NCI-H82 treated with DMSO at 0.1 percent for 48 hours (cell line): ENCODE measurements around the gene ZNF182.
"Not testable (repeated sequence)": the region's sequence is repeated elsewhere in the genome, so short reads cannot be mapped to it uniquely, and the experiment has no call there.

Experiments
- DNase-seq: peaks from one replicate; lab custom pipeline; 2025; ENCODE audit not compliant: unreplicated experiment; lab: John Stamatoyannopoulos, UW

The ZNF182 gene

GRCh38 chrX:48003758-48004457 lies at the start of gene ZNF182:
ZNF182 (minus strand) TSS chrX:48003989; CDS start chrX:48002609, 1,380 bp downstream.
- peak; percentile 92 for DNase-seq

GRCh38 chrX:48046846-48047245 lies 43.1 kb upstream of the ZNF182 start:
- DNase-seq, result no peak

- DNase-seq, result no peak
Observed at GRCh38 chrX:48045410-48046311, 41.9 kb upstream of the ZNF182 start.

- no peak for DNase-seq
Observed at GRCh38 chrX:48043056-48043455, 39.3 kb upstream of the ZNF182 start.

- no peak for DNase-seq
Observed at GRCh38 chrX:48035891-48036290, 32.1 kb upstream of the ZNF182 start.

- not testable (repeated sequence) for DNase-seq
Observed at GRCh38 chrX:48030641-48031173, 26.9 kb upstream of the ZNF182 start.

GRCh38 chrX:48030237-48030636 lies 26.4 kb upstream of the ZNF182 start:
- DNase-seq, result no peak

GRCh38 chrX:48028091-48028490 lies 24.3 kb upstream of the ZNF182 start:
- DNase-seq, result no peak

GRCh38 chrX:48027545-48027944 lies 23.8 kb upstream of the ZNF182 start:
- peak; percentile 25 for DNase-seq

- DNase-seq, result peak; percentile 50
Observed at GRCh38 chrX:48025561-48025960, 21.8 kb upstream of the ZNF182 start.

GRCh38 chrX:48022738-48023137 lies 18.9 kb upstream of the ZNF182 start:
- DNase-seq, result no peak

- no peak for DNase-seq
Observed at GRCh38 chrX:48022100-48022499, 18.3 kb upstream of the ZNF182 start.

- peak; percentile 85 for DNase-seq
Observed at GRCh38 chrX:48021026-48021900, 17.5 kb upstream of the ZNF182 start.

- DNase-seq, result not testable (repeated sequence)
Observed at GRCh38 chrX:48020472-48020871, 16.7 kb upstream of the ZNF182 start.

GRCh38 chrX:48019892-48020291 lies 16.1 kb upstream of the ZNF182 start:
- not testable (repeated sequence) for DNase-seq

- not testable (repeated sequence) for DNase-seq
Observed at GRCh38 chrX:48016583-48017310, 13.0 kb upstream of the ZNF182 start.

- DNase-seq, result not testable (repeated sequence)
Observed at GRCh38 chrX:48009445-48009960, 5.7 kb upstream of the ZNF182 start.

- not testable (repeated sequence) for DNase-seq
Observed at GRCh38 chrX:48006688-48007087, 2.9 kb upstream of the ZNF182 start, which contains the start of gene SPACA5. SPACA5 (plus strand) TSS chrX:48006988; CDS start chrX:48007803, 815 bp downstream.

GRCh38 chrX:48003367-48003757 lies 427 bp downstream of the ZNF182 start:
- DNase-seq, result no peak

GRCh38 chrX:48002929-48003328 lies 860 bp downstream of the ZNF182 start:
- no peak for DNase-seq
